GF-D8 (cell line): Measurements from ENCODE around the gene MYO5B.
"Not testable (repeated sequence)": the region's sequence is repeated elsewhere in the genome, so short reads cannot be mapped to it uniquely, and the experiment has no call there.

Source experiments
- DNase-seq: peaks from one replicate; lab custom pipeline; 2025; lab: John Stamatoyannopoulos, UW

The MYO5B gene

DNA sequence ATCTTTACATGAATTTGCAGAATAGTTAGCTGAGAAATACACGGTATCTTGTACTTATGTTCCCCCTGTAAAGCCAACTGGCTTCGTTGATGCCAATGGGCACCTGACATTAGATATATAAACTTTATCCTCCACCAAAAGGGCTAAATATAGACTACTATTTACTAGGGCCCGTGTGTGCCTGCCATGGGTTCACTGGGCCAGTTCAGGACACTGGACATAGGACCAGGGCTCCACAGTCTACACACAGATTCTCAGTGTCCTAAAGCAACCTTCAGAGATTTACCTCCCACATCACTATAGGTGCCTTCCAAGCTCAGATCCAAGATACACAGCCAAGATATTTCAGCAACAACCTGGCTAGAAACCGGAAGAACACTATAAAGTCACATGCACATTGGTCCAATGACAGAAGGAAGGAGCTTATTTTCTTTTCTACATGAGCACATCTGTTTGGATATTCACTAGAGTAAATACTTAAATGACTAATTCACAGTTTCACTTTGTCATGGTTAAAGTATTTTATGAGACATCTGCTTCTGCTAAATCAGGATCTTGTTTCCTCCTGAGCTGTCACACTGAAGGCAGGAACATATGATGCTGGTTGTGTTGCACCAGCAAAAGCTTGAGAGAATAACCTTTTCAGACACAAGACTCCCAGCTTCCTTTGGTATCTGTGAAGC is 95.1 kb downstream of the MYO5B start:
- no peak for DNase-seq

DNA sequence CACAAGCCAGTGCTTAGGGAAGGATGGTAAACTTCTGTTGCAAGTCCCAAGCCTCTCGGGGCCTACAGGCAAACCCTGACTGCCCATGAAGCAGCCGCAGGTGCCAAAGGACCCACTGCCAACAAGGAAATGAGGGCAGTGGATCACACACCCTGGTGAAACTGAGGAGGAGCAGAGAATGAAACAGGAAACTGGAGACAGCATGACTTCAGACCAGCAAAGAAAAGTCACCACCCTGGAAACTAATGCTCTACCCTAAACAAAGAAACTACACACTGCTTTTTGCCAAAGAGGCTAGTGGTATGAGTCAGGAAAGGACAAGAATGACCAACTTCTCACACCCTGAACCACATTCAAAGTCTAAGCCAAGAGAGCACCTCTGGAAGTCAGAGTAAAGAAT is 97.2 kb downstream of the MYO5B start:
- no peak for DNase-seq

DNA sequence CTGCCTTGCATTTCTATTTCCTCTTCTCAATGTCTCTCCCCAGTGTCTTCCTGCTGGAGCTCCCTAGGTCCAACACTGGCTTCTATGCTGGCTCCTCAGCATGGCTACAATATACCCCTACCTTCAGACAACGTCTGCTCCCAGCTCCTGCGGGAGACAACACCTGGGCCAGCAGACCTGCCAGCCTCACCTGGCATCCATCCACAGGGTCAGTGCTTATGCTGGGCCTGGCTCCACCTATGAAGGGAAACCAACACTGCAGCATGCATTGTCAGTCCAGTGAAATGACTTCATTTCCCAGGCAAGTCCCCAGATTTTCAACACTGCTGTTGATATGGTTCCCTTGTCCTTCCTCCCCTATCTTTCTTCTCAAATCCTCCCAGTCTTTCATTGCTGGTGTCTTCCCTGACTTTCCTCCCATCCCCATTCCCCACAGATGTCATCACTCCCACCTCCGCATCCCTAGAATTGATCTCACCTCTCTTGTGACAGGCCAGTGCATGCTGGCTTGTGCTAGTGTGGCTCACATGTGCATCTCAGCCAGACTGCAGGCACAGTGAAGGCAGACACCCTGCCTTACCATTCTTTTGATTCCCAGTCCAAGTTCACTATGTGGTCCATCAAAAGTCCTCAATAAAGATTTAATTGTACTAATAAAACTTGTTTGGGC is 98.0 kb downstream of the MYO5B start:
- no peak for DNase-seq

DNA sequence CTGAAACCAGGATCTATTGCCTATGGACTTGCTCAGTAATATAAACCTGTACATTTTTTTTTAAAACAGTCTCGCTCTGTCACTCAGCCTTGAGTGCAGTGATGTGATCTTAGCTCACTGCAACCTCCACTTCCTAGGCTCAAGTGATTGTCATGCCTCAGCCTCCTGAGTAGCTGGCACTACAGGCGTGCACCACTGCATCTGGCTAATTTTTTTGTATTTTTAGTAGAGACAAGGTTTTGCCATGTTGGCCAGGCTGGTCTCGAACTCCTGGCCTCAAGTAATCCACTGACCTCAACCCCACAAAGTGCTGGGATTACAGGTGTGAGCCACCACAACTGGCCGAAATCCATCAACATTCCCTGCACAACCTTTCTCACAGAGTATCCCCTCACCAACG is 100.2 kb downstream of the MYO5B start:
- not testable (repeated sequence) for DNase-seq

DNA sequence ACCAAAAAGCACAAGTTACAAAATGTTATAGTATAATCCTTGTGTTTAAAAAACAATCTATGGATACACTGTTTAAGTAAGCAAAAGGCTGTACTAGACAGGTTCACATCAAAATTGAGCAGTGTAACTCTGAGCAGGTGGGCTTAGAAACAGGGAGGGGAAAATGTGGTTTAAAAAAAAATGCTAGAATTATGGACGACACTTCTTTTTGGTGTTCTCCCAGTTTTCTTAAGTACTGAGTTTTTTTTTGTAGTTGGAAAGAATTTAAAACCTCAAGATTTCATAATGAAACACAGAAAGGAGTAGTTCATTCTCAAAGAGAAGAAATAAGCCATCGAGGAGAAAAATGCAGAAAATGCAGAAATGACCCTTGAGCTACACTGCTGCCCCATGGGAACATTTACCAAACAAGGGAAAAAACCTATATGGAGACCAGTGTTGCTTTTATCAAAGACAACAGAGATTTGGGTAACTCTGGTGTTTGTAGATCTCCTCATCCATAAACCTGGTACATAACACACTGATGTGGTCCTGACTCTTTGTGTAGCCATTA is 100.7 kb downstream of the MYO5B start:
- no peak for DNase-seq

DNA sequence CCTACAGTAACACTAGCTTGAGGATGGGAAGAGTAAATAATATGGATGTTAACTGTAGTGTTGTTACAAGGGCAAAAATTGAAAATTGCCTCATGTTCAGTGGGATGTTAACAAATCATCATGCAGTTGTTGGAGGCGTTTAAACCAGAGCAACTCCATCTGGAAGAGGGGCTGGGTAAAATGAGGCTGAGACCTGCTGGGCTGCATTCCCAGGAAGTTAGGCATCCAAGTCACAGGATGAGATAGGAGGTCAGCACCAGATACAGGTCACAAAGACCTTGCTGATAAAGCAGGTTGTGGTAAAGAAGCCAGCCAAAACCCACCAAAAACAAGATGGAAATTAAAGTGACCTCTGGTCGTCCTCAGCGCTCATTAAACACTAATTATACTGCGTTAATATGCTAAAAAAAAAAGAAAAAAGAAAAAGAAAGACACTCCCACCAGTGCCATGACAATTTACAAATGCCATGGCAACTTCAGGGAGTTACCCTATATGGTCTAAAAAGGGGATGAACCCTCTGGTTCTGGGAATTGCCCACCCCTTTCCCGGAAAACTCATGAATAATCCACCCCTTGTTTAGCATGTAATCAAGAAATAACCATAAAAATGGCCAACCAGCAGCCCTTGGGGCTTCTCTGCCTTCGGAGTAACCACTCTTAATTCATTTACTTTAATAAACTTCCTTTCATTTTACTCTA is 101.4 kb downstream of the MYO5B start:
- no peak for DNase-seq

DNA sequence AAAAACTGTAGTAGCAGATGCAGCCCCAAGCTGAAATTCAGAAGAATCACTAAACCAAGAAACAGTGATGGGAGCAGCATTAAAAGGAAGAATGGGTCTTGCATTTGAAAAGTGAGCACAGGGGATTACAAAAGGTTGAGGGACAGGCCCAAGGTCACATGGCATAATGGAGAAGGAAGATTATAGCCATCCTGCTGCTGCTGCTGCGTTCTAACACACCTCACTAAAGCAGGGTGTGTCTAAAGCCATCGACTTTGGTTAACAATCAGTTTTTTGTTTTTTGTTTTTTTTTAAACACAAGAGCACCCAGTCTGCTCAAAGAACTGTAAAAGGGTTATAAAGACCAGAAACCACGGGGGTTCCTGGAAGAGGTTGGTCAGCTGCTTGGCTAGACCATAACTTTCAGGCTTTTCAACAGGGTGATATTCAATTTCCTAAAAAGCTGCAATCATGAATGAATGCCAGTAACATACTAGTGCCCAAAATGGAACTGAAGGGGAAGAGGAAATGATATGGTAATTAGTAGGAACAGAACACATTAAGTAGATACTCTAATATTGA is 102.6 kb downstream of the MYO5B start:
- DNase-seq = no peak

DNA sequence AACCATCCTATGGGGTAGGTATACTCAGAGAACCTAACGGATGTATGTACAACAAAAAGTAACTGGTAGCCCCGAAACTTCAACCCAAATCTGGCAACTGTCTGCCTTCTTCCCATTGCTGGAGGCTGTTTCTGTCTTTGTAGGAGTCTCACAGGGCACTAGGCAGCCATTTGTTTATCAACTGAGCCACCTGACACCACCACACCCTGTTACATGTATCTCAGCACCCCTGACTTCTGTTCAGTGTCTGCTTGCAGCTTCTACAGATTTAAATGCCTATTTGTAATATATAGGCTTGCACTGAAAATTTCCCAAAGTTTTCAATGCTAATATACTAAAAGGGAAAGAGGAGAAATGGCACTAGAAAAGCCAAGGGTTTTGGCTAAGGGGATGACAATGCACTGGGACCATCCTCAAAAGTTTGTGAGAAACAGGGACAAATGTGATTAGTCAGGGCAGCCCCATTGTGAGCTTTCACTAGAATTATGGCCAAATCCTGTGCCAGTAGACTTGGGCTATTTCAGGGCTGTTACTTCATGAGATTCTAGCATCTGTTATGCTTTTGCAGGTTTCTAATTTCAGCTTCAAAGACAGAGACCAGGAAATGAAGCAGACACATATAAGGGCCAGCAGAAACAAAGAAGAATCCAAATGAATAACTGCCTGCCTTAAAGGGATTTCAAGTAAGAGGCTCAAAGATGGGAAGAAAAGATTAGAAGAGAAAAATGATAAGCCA is 103.3 kb downstream of the MYO5B start:
- no peak for DNase-seq

DNA sequence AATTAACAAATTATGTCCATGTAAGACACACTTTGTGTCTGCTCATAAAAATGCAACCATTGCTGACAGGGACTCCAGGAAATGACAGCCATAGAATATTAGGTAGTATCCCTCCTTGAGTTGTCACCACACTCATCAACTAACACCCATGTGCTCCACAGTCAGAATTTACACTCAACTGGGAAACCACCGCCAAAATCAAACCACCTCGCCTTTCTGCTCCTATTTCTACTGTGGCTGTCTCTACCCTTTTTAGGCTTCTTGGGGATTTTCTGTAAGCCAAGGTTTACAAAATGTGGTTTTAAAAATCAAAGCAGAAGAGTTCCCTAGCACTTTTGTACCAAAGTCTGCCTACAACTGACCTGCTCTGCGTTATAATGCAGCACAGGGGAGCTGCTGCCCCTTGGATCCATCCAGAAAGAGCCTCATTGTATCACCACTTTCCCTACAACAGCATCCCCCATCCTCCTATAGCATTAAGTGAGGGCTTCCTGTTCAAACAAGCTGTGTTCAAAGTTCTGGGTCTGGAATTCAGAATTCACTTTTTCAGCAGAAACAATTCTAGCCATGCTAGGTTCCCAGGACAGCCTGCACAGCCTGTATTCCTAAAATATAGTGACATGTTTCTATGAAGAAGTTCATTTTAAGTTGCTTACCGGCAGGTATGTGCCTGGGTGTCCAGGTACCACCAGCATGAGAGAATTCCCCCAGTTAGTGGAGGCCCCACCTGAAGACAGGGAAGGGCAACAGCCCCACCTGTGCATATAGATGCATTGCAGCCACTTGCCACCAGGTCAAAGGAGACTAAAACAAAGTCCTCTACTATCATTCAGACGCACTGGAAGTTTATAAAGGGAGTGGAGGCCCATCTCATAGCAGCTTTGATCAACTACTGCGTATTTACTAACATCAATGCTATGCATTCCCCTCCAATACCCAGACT is 104.3 kb downstream of the MYO5B start:
- DNase-seq = no peak

DNA sequence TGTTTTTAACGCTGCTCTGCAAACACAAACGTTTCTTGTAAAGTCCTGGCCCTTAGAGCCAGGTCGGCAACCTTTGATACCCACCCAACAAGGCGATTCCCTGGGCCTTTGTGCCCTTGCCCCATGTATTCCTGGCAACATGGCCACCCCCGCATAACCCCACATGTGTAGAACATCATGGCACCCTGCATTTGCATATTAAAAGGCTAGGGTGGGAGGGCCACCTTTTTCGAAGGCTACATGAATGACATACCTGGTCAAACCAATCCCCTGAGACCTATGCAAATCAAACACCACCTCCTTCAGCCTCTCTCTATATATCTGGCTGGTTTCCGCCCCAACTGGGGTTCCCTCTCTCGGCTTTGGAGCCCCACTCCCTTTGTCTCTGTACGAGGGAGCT is 105.2 kb downstream of the MYO5B start:
- DNase-seq = no peak

DNA sequence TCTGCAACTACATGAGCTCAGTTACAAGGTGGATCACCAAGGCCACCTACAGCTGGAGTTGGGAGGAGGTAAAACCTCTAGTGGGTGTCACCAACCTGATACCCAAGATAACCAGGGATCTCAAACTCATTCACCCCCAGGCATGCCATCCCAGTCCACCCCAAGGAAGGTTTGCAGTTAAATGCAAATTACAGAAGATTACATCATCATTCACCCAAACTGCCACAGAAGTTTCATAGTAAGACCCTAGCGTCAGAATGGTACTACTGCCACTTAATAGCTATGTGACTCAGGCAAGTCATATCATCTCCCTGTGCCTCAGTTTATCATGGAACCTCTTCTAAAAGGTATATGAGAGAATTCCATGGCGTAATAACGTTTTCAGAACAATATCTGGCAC is 111.2 kb downstream of the MYO5B start:
- DNase-seq = no peak

DNA sequence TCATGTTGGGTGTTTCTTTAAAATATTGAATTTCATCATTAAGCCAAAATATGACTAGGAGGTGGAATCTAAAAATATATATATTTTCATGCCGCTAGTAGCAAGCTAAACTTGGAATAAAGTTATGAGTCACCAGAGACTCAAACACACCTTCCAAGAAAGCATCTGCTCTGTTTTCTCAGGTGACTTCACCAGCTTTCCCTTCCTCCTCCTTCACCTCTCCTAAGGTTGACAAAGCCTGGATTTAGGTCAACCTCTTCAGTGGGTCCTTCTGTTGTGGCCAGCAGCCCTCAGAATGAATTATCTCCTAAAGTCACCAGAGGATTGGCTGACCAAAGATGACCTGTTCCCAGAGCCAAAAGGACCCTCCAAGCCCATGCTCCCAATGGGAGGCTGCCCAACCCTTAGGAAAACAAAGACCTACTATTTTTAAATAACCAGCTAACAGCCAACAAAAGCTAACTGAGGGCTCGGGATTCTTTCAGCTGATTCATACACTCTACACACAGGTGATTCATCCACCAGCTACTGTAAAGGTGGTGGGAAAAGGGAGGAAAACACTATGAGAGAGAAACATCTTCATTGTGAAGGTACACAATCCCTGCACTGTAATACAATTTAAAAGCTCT is 113.9 kb downstream of the MYO5B start:
- DNase-seq = no peak

DNA sequence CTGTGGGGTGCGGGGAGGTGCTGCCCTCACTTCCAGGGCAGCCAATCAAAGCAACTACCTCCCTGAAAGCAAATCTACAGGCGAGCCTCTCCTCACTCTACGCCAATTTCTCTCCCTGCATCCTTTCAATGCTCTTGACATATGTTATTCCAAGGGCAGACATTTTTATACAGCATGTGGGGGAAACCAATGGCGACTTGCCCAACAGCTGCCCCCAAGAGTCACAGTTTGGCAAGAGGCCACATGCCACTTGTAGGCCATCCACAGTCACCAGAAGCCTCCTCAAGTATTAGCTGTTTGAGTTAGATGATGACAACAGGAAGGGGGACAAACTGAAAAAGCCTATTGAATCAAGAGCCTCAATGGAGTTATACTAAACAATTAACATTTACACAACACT is 114.6 kb downstream of the MYO5B start:
- no peak for DNase-seq

DNA sequence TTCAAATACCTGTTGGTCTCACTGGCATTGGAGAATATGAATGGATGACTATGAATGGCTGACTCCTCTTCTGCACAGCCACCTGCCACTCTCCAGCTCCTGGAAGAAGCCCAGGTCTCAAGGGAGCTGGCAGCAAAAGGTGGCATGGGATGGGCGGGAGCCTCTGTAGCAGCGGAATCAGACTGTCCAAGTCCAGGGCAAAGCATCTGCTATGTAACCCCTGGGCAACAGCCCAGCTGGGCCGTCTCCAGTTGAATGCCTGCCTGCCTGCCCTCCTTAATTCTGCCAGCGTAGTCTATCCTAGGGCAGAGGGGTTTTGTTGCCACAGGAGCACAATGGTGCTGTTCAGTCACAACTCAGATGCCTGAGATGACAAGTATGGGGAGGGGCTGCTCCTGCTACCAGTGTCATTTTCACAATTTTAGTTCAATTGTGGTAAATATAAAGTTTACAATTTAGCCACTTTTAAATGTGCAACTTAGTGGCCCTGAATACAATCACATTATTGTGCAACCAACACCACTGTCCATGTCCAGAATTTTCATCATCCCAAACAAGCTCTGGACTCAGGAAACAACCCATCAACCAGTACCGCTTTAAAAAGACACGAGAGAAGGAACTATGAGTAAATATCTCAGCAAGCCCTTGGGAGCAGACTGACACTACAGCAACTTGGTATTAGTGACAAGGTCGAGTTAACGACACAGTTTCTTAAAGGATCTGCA is 115.2 kb downstream of the MYO5B start:
- DNase-seq = no peak

DNA sequence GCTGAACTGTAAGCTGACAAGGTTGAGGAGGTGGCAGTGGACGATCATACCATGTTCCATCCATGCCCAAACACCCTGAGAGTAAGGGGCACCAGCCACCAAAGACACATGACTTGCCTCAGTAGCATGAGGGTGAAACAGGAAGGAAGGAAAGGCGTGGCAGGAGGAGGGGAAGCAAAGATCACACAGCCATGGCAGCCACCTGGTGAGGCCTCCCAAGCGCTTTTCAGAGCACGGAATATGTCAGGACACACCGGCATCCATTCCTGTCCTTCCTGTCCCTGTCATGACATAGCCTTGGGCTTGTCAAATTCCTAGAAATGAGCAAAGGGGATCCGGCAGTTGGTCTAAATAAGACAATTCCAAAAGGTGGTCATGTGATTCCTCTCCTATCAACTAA is 118.7 kb downstream of the MYO5B start:
- DNase-seq = no peak

DNA sequence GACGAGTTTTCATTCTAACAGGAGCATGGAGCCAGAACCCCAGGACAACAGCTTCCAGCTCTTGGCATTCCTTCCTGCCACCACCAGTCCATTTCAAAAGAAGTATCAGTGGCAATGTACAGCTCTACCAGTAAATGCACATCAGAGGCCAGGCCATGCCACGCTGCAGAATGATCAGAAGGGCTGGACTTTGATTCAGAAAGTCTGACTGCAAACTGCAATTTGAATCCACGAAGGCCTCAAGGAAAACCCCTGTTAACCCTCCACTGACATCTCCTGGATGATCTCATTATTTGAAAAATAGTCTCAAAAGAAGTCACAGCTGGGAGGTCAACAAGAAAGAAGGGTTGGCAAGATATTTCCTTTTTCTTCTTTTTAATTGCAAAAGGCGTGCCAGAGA is 119.2 kb downstream of the MYO5B start:
- no peak for DNase-seq

DNA sequence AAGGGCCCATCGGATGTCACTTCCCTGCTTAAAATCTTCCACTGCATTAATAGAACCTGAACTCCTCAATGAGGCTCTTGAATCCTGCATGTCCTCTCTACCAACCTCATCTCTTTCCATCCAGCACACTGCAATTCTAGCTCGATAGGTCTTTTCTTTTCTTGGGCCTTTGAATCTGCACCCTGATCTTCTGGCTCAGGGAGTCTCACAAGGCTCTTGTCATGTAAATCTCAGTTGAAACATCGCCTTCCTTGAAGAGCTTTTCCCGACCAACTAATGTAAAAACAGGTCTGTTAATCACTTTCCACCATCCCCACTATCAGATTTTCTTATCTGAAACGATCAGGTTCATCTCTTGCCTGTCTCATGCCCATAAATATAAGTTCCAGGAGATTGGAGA is 120.5 kb downstream of the MYO5B start:
- no peak for DNase-seq

DNA sequence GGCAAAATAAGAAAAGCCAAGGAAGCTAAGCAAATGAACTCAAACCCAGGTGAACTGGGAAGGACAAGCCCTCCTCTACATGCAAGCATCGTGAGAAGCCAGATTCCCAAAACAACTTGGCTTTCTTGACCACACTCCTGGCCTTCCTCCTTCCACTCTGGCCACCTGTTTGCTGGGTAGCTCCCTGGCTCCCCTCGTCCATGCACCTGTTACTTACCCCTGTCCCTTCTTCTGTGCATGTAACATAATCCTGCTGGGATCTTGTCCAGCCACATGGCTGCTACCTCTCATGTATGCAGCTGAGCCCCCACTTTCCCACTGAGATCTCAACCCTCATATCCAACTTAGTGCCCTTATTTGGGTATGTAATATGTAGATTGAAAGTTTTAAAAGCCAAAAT is 121.6 kb downstream of the MYO5B start:
- DNase-seq = no peak

DNA sequence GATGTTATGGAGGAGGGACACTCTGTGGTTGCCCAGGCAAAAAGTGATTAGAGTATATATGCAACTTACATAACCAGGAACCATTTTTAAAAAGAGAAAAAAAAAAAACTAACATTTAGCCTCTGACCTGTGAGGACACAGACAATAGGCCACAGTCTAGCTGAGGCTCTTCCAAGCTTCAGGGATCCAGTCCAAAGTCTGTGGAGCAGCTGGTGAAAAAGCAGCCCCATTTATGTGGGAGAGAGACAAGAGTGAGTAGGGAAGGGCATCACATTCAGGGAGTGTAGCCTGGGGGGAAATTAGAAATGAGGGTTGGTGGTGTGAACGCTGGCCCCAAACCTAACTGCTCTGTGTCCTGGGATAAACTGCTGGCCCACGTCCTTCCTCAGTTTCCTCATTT is 122.8 kb downstream of the MYO5B start:
- no peak for DNase-seq

DNA sequence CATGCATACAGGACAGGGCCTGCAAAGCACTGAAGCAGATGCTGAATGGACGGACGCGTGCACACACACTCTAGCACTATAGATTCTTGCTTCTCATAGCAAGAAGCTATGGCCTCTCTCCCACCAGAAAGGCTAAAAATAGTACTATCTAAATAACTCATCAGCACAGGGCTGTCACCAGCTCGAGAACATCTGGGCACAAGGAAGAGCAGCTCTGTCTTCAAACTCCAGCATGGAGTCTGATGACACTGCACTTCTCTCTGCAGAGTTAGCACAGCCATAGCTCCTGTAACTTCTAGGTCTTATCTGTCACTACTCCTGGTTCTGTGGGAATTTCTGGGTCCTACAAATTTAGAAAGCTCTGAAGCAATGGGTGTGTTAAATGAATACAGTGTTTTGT is 123.5 kb downstream of the MYO5B start:
- DNase-seq = no peak
